Heart right ventricle (tissue), 16 donors: ENCODE measurements around the gene TBC1D8. TPM values are rescaled to one million over a fixed set of nuclear protein-coding genes. Genes with fewer than 3 reads are reported as not detected.
A peak's percentile ranks its signal among the peaks of the same experiment; 100 is the strongest.

ENCODE experiments used
- ATAC-seq, 8 donors: fragments of 200-7000 bp; cut with Tn5 transposase; one replicate each; pipeline ENCODE4 v1.9.1; 2020; ENCODE audit warnings: mild to moderate bottlenecking in 8 of 8, moderate library complexity in 8 of 8, moderate number of reproducible peaks in 1 of 8
- DNase-seq, 2 donors: peaks; one replicate each; pipeline ENCODE4 v3.0.0-alpha.2; 2020
- H3K27ac ChIP-seq, 10 donors: fragments of 200-600 bp; sonication (generic) in 2 of 10; one replicate each; pipeline versions ENCODE4 v1.5.0 to v1.8.0; 2020 to 2022; ENCODE audit warnings: mild to moderate bottlenecking in 3 of 10
- H3K27me3 ChIP-seq, 7 donors: fragments of 200-600 bp; one replicate each; pipeline ENCODE4 v1.8.0; 2021 to 2022; ENCODE audit warnings: mild to moderate bottlenecking in 2 of 7
- H3K36me3 ChIP-seq, 9 donors: fragments of 200-600 bp; sonication (generic) in 1 of 9; one replicate each; pipeline versions ENCODE4 v1.5.0 to v1.8.0; 2020 to 2022; ENCODE audit warnings: mild to moderate bottlenecking in 2 of 9
- H3K4me1 ChIP-seq, 9 donors: fragments of 200-600 bp; sonication (generic) in 1 of 9; one replicate each; pipeline versions ENCODE4 v1.5.0 to v1.8.0; 2020 to 2022; ENCODE audit warnings: mild to moderate bottlenecking in 4 of 9
- H3K4me3 ChIP-seq, 10 donors: fragments of 200-600 bp; sonication (generic) in 2 of 10; one replicate each; pipeline versions ENCODE4 v1.5.0 to v1.8.0; 2020 to 2022; ENCODE audit warnings: mild to moderate bottlenecking in 7 of 10, moderate library complexity in 2 of 10
- H3K9me3 ChIP-seq, 11 donors: fragments of 200-600 bp in 10 of 11; sonication (generic) in 2 of 11; one replicate each; pipeline versions ENCODE4 v1.5.0 to v1.8.0; 2013 to 2022; ENCODE audit warnings: mild to moderate bottlenecking in 2 of 11, control low read depth in 1 of 11, moderate library complexity in 1 of 11
- CTCF ChIP-seq, 9 donors: fragments of 200-600 bp; sonication (generic) in 2 of 9; IDR thresholded peaks; one replicate each; pipeline versions ENCODE4 v1.5.0 to v1.8.0; 2021 to 2022; ENCODE audit warnings: antibody characterized with exemption in 9 of 9, mild to moderate bottlenecking in 5 of 9, moderate library complexity in 1 of 9
- WGBS, 2 donors: extraction: QIAGEN DNeasy Blood & Tissue Kit; methylation state at CpG; one replicate each; pipeline ENCODE4 v1.1.7; 2013; ENCODE audit warnings: inconsistent platforms in 1 of 2; 5-methylcytosine and 5-hydroxymethylcytosine counted together
- intact Hi-C, 10 donors: fragments of 100-400 bp; cut with DNase I; formaldehyde crosslinking; loops; one replicate each; pipeline versions ENCODE4 v1.11.1 to v1.14.2; 2022
- polyA plus RNA-seq, 2 donors: library from polyadenylated mRNA; stranded (reverse); fragments of 200-250 nt; gene quantifications; one replicate each; pipeline ENCODE4 v1.2.3, GENCODE V29; 2013
- total RNA-seq, 10 donors: library from RNA; stranded (reverse); fragmentation: NEBNext Ultra II Directional in 3 of 10; extraction: Animal tissue kit (Norgen Biotek cat#: 25700) in 3 of 10; gene quantifications; one replicate each; pipeline versions ENCODE4 v1.2.1 to v1.2.4, GENCODE V29; 2021 to 2023
- donor health status: Arrhythmogenic right ventricular cardiomyopathy.
- donor health status: ischemic (EF 13 %, LVEDD 7.1; RV severe dilation, severe dysfunction).
- donor health status: healthy with polysubstance abuse.
- donor health status: DM: no; HTN: yes; CAD: no.
- donor health status: DM: no; HTN: no; CAD: no.
- donor health status: ischemic (EF 25% LVEDD 6.9; RV normal size, moderate dysfunction).
- donor health status: ischemic (EF 25% LVEDD 5.7; RV mildly dilated, moderate dysfunction).
- donor health status: healthy.
- donor health status: DM: yes; HTN: yes; CAD: no.
- donor health status: Ischemic cardiomyopathy.
- donor health status: ischemic (EF 35%, LVEDD 5.7; RV mildly dilated, moderate dysfunction).
- donor health status: nonischemic (EF 11% LVEDD 7.7; RV severe dilation, severe dysfunction).
- donor health status: DM: yes; HTN: yes; CAD: no.
- donor health status: PGD.
- donor health status: ischemic (EF 29% LVEDD 5.4; RV normal size, mild dysfunction).
- donor health status: nonischemic (EF 23%, LVEDD 6.1; RV moderate dilation, normal function).

The TBC1D8 gene
- total and polyA plus RNA-seq, 12 donors: 24.0 to 69.5 (median 55.5) TPM

GRCh38 chr2:101004620-101005325 lies 146.4 kb downstream of the TBC1D8 start:
- no peak overlapping the region for H3K27ac ChIP-seq
- DNase-seq (no peak), ATAC-seq (no peak)
- H3K27me3 ChIP-seq: no peaks in the 10 kb centered on the region
- WGBS, 2 donors: 89 to 94% methylated on average over 12 of the region's 12 CpGs
- H3K9me3 ChIP-seq: no peaks in the 10 kb centered on the region
- intact Hi-C loops: no loop called here
- peaks cover 0 to 66% (median 57%) of the 10 kb centered on the region in 9 donors for H3K36me3 ChIP-seq
- H3K4me3 ChIP-seq: no peak overlapping the region
- no peak for TF ChIP-seq CTCF (IDR thresholded peaks at IDR 0.05)
- peaks cover 4 to 41% (median 25%) of the 10 kb centered on the region in 9 donors for H3K4me1 ChIP-seq

GRCh38 chr2:101003278-101003775 lies 147.9 kb downstream of the TBC1D8 start:
- Histone ChIP-seq H3K4me3 (peak overlapping the region; percentile 68 to 94 (median 82)), H3K9me3 (no peaks in the 10 kb centered on the region), H3K36me3 (peaks cover 0 to 52% (median 47%) of the 10 kb centered on the region in 9 donors), H3K27ac (peak overlapping the region in 8 of 10 donors; percentile 80 to 93 (median 87)), H3K27me3 (no peaks in the 10 kb centered on the region), H3K4me1 (peaks cover 4 to 41% (median 25%) of the 10 kb centered on the region in 9 donors)
- intact Hi-C loops: loop anchor here in 1 of 10 donors (2.0 kb wide), 1 partner anchor 149 kb away; no protein-coding TSS in a partner anchor
- no peak for TF ChIP-seq CTCF (IDR thresholded peaks at IDR 0.05)
- DNase-seq: no peak
- no peak for ATAC-seq
- 33 to 39% methylated on average over 12 of the region's 12 CpGs for WGBS, 2 donors

GRCh38 chr2:101002562-101003277 lies 148.5 kb downstream of the TBC1D8 start:
- no peaks in the 10 kb centered on the region for H3K9me3 ChIP-seq
- WGBS, 2 donors: 2% methylated on average over 26 of the region's 26 CpGs
- peak overlapping the region; percentile 37 to 93 (median 84) for H3K27ac ChIP-seq
- H3K4me3 ChIP-seq: peak overlapping the region; percentile 68 to 94 (median 82)
- ATAC-seq (peak in 5 of 8 donors; percentile 3 to 41 (median 15)), DNase-seq (no peak)
- no peak for TF ChIP-seq CTCF (IDR thresholded peaks at IDR 0.05)
- H3K36me3 ChIP-seq: peaks cover 0 to 47% (median 46%) of the 10 kb centered on the region in 9 donors
- H3K4me1 ChIP-seq: peaks cover 4 to 41% (median 25%) of the 10 kb centered on the region in 9 donors
- intact Hi-C loops: loop anchor here in 1 of 10 donors (2.0 kb wide), 1 partner anchor 150 kb away; no protein-coding TSS in a partner anchor
- H3K27me3 ChIP-seq: no peaks in the 10 kb centered on the region
